WERI-Rb-1 (cell line): ENCODE data around the gene PTPRT.

ENCODE experiments used
- DNase-seq: peaks from one replicate; pipeline ENCODE4 v3.0.0-alpha.2; 2020
- H3K27ac ChIP-seq: fragments of 250-450 bp; sonication (Bioruptor Pico); 2 replicates; pipeline ENCODE4 v1.5.1; 2020; ENCODE audit warnings: mild to moderate bottlenecking, moderate library complexity
- H3K27me3 ChIP-seq: fragments of 250-450 bp; sonication (Bioruptor Pico); 2 replicates; pipeline ENCODE4 v1.5.1; 2021; ENCODE audit warnings: mild to moderate bottlenecking, low read depth, moderate library complexity; ENCODE audit not compliant: insufficient read depth, severe bottlenecking
- H3K36me3 ChIP-seq: fragments of 250-450 bp; sonication (Bioruptor Pico); 2 replicates; pipeline ENCODE4 v1.5.1; 2020; ENCODE audit warnings: mild to moderate bottlenecking, moderate library complexity
- H3K4me3 ChIP-seq: 2 replicates; pipeline ENCODE4 v1.5.1; 2011; ENCODE audit warnings: low read depth, mild to moderate bottlenecking, control low read depth, low read length
- H3K9me3 ChIP-seq: fragments of 250-450 bp; sonication (Bioruptor Pico); 2 replicates; pipeline ENCODE4 v1.5.1; 2021; ENCODE audit warnings: mild to moderate bottlenecking, moderate library complexity; ENCODE audit not compliant: severe bottlenecking
- TF ChIP-seq, protein P1 (sequence below): IDR thresholded peaks from 2 replicates; pipeline ENCODE4 v1.5.1; 2011; ENCODE audit warnings: low read depth, mild to moderate bottlenecking, control low read depth, inconsistent platforms, low read length

PTPRT gene

DNA sequence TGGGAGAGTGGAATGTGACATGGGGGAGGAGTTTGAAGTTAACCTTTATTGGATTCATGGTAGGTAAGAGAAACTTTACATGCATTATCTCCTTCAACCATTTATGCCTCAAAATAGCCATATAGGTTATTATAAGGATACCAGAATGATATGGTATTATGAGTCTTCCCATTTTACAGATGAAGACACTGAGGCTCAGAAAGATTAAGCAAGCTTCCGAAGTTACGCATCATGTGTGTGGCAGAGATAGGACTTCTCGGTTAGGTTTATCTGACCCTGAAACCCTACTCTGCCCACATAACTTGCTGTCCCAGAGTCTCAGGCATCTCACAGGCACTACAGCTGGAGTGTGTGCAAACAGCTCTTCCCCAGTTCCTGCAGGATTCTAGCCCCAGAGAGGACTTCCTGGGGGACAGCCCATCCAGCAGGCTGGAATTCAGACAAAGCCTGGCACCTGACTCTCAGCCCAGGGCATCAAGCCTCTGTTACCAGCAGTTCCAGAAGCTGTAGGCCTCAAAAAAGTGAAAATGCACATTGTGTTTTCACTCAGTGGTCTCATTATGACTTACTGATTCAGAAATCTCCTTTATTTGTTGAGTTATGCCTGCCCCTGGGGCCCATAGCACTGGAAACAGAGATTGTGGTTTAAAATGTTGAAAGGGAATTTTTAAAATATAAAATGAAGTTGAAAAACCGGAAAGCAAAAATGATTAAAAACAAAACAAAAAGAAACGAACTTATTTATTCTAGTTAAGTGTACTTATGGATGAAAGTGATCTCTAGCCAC lies 1058.7 kb downstream of the PTPRT start:
- Histone ChIP-seq H3K27ac (no peak overlapping the region), H3K9me3 (no peaks in the 10 kb centered on the region), H3K27me3 (no peaks in the 10 kb centered on the region), H3K4me3 (no peak overlapping the region), H3K36me3 (no peaks in the 10 kb centered on the region)
- DNase-seq: no peak
- TF ChIP-seq, protein P1, sequence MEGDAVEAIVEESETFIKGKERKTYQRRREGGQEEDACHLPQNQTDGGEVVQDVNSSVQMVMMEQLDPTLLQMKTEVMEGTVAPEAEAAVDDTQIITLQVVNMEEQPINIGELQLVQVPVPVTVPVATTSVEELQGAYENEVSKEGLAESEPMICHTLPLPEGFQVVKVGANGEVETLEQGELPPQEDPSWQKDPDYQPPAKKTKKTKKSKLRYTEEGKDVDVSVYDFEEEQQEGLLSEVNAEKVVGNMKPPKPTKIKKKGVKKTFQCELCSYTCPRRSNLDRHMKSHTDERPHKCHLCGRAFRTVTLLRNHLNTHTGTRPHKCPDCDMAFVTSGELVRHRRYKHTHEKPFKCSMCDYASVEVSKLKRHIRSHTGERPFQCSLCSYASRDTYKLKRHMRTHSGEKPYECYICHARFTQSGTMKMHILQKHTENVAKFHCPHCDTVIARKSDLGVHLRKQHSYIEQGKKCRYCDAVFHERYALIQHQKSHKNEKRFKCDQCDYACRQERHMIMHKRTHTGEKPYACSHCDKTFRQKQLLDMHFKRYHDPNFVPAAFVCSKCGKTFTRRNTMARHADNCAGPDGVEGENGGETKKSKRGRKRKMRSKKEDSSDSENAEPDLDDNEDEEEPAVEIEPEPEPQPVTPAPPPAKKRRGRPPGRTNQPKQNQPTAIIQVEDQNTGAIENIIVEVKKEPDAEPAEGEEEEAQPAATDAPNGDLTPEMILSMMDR: no peak

DNA sequence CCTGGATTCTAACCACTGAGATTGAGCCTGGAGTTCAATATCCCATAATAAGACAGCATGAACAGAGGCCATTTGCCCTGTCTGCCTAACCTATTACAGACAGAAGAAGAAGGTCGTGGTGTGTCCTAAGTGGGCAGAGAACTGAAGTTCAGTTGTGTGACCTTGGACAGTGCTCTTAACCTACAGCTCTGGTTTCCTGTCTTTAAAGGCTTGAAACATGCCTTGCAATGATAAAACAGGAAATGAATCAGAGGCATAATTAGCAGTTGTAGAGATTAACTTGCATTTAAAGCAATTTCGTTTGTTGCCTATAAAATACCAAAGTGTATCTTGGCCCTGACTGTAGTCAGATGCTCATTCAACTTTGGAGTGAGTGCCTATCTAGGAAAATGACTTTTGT lies 1064.3 kb downstream of the PTPRT start:
- TF ChIP-seq, protein P1: no peak
- no peaks in the 10 kb centered on the region for H3K9me3 ChIP-seq
- H3K36me3 ChIP-seq: no peaks in the 10 kb centered on the region
- no peak for DNase-seq
- H3K4me3 ChIP-seq: no peak overlapping the region
- H3K27ac ChIP-seq: no peak overlapping the region
- H3K27me3 ChIP-seq: no peaks in the 10 kb centered on the region

DNA sequence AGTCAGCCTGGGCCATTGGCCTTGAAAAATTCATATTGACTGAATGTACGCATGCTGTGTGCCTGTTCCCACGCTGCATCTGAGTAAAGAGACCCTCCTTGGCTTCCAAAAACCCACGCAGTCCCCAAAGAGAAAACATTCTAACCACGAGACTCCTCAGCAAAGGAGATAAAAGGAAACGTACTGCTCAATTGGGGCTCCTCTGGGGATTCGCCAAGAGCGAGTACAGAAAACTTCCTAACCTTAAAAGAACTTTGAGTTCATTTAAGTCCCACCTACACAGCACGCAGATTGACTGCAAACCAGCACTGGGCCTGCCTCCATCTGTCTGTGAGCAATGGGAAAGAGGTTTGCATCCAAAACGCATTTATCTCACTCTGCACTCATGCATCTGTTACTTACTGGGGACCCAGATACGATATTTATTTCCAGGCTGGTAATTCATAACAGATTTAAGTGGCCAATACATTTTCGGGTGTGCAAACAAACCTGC lies 1065.7 kb downstream of the PTPRT start:
- TF ChIP-seq, protein P1: no peak
- Histone ChIP-seq H3K9me3 (no peaks in the 10 kb centered on the region), H3K4me3 (no peak overlapping the region), H3K27ac (no peak overlapping the region), H3K27me3 (no peaks in the 10 kb centered on the region), H3K36me3 (no peaks in the 10 kb centered on the region)
- DNase-seq: no peak

DNA sequence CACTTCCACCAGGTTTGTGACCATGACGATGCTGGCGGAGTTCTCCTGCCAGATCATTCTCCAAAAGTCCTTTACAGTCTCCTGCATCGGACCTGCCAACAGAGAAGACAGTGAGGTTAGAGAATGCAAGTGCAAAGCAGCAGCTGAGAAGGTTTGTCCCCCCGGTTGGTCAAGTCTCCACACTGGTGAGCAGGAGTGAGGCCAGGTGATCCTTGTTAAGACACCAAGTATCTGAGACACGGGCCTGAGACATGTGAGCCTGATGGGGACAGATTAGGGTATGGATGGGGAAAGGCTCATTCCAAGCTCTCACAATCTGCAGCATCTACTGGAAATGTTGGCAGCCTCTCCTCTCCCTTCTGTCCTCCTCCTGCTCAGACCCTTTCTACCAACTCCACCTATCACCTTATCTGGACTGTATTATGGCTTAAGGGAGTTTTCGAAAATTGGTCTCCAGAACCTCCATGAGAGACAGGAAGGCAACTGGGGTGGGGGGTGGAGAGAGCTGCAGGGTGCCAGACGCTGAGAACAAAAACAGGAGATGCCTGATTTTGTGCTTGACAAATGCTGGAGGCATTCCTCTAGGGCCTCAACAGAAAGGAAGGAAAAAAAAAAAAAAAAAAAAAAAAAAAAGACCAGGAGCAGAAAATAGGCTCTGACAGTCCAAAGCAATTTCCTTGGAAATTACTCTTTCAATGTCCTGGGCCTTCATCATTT lies 1071.1 kb downstream of the PTPRT start:
- TF ChIP-seq, protein P1: no peak
- Histone ChIP-seq H3K9me3 (no peaks in the 10 kb centered on the region), H3K4me3 (no peak overlapping the region), H3K27ac (no peak overlapping the region), H3K27me3 (no peaks in the 10 kb centered on the region), H3K36me3 (no peaks in the 10 kb centered on the region)
- DNase-seq: no peak

DNA sequence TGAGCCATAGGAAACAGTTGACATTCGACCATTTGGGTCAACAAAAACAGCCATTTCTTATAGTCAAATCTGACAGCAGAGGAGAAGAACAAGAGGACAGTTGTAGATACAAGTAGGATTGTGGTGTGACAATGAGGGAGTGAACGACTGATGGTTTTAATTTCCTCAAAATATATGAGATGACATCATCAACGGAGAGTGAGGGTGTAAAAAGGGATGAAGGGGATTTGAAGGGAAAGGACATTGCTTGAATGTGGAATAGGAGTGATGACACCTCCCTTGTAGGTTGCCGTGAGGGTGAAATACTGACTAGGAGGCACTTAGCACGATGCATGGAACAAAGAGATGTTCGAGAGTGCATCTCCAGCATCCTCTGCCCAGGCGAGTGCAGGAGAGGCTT lies 1071.7 kb downstream of the PTPRT start:
- no peak for DNase-seq
- H3K27me3 ChIP-seq: no peaks in the 10 kb centered on the region
- H3K36me3 ChIP-seq: no peaks in the 10 kb centered on the region
- H3K27ac ChIP-seq: no peak overlapping the region
- H3K9me3 ChIP-seq: no peaks in the 10 kb centered on the region
- TF ChIP-seq, protein P1: no peak
- H3K4me3 ChIP-seq: no peak overlapping the region
